Measurements from ENCODE around the gene METTL26. TPM values are rescaled to one million over a fixed set of nuclear protein-coding genes. Genes with fewer than 3 reads are reported as not detected.

Gene METTL26
- 100 to 1,000 TPM in 5 of 6 experiments, 10 to 100 TPM in 1; 91.6 to 115 (median 105) TPM for total RNA-seq (2021; fragmentation: NEBNext Ultra II Directional; extraction: Animal tissue kit (Norgen Biotek cat#: 25700))
- long read RNA-seq, transcript METTL26-202 (3 exons, 544 nt): minor isoform, 16 of 165 reads
- long read RNA-seq, transcript METTL26-201 (6 exons, 794 nt): major isoform, 53 of 165 reads
- long read RNA-seq, transcript METTL26-205 (5 exons, 726 nt): minor isoform, 23 of 165 reads
- long read RNA-seq, transcript METTL26-203 (4 exons, 604 nt): minor isoform, 13 of 165 reads
- long read RNA-seq, partial matches to known transcripts: 5 of 165 reads
- long read RNA-seq, other reads (novel, unspliced or antisense): 20 of 165 reads

- peaks cover 8% of the 10 kb centered on the region for H3K27me3 Mint-ChIP-seq (ENCODE audit: insufficient read depth)
- no peaks in the 10 kb centered on the region for H3K36me3 Mint-ChIP-seq (ENCODE audit: low read depth)
- H3K9me3 Mint-ChIP-seq: 0 out of 2 replicates have a peak, but pooled peaks cover 4% of the 10 kb centered on the region
- TF ChIP-seq CTCF (IDR thresholded peaks at IDR 0.05): 0 out of 2 replicates have a peak, but pooled peaks have one; percentile 4
- no peaks in the 10 kb centered on the region for H3K4me1 Mint-ChIP-seq (ENCODE audit: low read depth)
- DNase-seq: peak; percentile 92
- peak within 1 kb of the TSS; percentile 90 for H3K4me3 Mint-ChIP-seq
- peak within 1 kb of the TSS; percentile 86 for H3K27ac Mint-ChIP-seq
These were observed at the start of gene METTL26 for GRCh38 chr16:636206-637080. TSS of gene METTL26 (minus strand) at chr16:636305. CDS start at chr16:636290, 15 bp downstream.

- H3K27ac Mint-ChIP-seq: no peak overlapping the region
- no peaks in the 10 kb centered on the region for H3K9me3 Mint-ChIP-seq
- H3K4me1 Mint-ChIP-seq (ENCODE audit: low read depth): peaks cover 20% of the 10 kb centered on the region
- H3K36me3 Mint-ChIP-seq (ENCODE audit: low read depth): peaks cover 20% of the 10 kb centered on the region
- no peak for DNase-seq
- H3K27me3 Mint-ChIP-seq (ENCODE audit: insufficient read depth): peaks cover 6% of the 10 kb centered on the region
- no peak for TF ChIP-seq CTCF (IDR thresholded peaks at IDR 0.05)
- no peak overlapping the region for H3K4me3 Mint-ChIP-seq
These were observed 49.0 kb upstream of the METTL26 start for GRCh38 chr16:684961-685696.

- Mint-ChIP-seq H3K36me3 (ENCODE audit: low read depth) (peaks cover 20% of the 10 kb centered on the region), H3K27me3 (ENCODE audit: insufficient read depth) (peaks cover 5% of the 10 kb centered on the region)
- TF ChIP-seq CTCF (IDR thresholded peaks at IDR 0.05): no peak
These were observed 48.1 kb upstream of the METTL26 start, which contains the start of gene JMJD8 for GRCh38 chr16:684071-684794. TSS of gene JMJD8 (minus strand) at chr16:684334. CDS start at chr16:684319, 15 bp downstream.

GRCh38 chr16:683396-684070 lies 47.4 kb upstream of the METTL26 start:
- H3K27me3 Mint-ChIP-seq (ENCODE audit: insufficient read depth): peaks cover 5% of the 10 kb centered on the region; the same call in 1 of the 2 replicates
- H3K27ac Mint-ChIP-seq: no peak overlapping the region
- no peak for TF ChIP-seq CTCF (IDR thresholded peaks at IDR 0.05)
- no peak overlapping the region for H3K4me3 Mint-ChIP-seq
- H3K36me3 Mint-ChIP-seq (ENCODE audit: low read depth): peaks cover 20% of the 10 kb centered on the region
- H3K4me1 Mint-ChIP-seq (ENCODE audit: low read depth): peaks cover 14% of the 10 kb centered on the region
- no peaks in the 10 kb centered on the region for H3K9me3 Mint-ChIP-seq
- no peak for DNase-seq

More at GRCh38 chr16:684071-684794, 48.1 kb upstream of the METTL26 start, which contains the start of gene JMJD8:
- peak; percentile 44 for DNase-seq
- Mint-ChIP-seq H3K27ac (no peak within 1 kb of the TSS), H3K4me3 (no peak within 1 kb of the TSS), H3K9me3 (no peaks in the 10 kb centered on the region), H3K4me1 (ENCODE audit: low read depth) (peaks cover 16% of the 10 kb centered on the region)
